Heart left ventricle (tissue), 16 donors: ENCODE measurements around the gene CTPS1. TPM values are rescaled to one million over a fixed set of nuclear protein-coding genes. Genes with fewer than 3 reads are reported as not detected.

Experiments
- ATAC-seq, 4 donors: fragments of 200-7000 bp; cut with Tn5 transposase; one replicate each; pipeline ENCODE4 v1.9.1; 2020 to 2022; ENCODE audit warnings: moderate library complexity in 4 of 4, mild to moderate bottlenecking in 3 of 4, moderate number of reproducible peaks in 1 of 4
- DNase-seq, 5 donors: peaks; one replicate each; pipeline ENCODE4 v3.0.0-alpha.2; 2020
- H3K27ac ChIP-seq, 12 donors: fragments of 200-600 bp; sonication (generic) in 4 of 12; one replicate each; pipeline versions ENCODE4 v1.5.0 to v1.8.0; 2016 to 2022; ENCODE audit warnings: mild to moderate bottlenecking in 2 of 12
- H3K27me3 ChIP-seq, 9 donors: fragments of 200-600 bp; sonication (generic) in 2 of 9; one replicate each; pipeline versions ENCODE4 v1.5.1 to v1.8.0; 2016 to 2022; ENCODE audit warnings: mild to moderate bottlenecking in 3 of 9
- H3K36me3 ChIP-seq, 9 donors: fragments of 200-600 bp; sonication (generic) in 2 of 9; one replicate each; pipeline versions ENCODE4 v1.5.0 to v1.8.0; 2018 to 2022; ENCODE audit warnings: mild to moderate bottlenecking in 2 of 9
- H3K4me1 ChIP-seq, 12 donors: fragments of 200-600 bp; sonication (generic) in 4 of 12; one replicate each; pipeline versions ENCODE4 v1.5.0 to v1.8.0; 2016 to 2022; ENCODE audit warnings: mild to moderate bottlenecking in 3 of 12
- H3K4me3 ChIP-seq, 12 donors: fragments of 200-600 bp; sonication (generic) in 4 of 12; one replicate each; pipeline versions ENCODE4 v1.5.0 to v1.8.0; 2017 to 2022; ENCODE audit warnings: mild to moderate bottlenecking in 9 of 12, moderate library complexity in 4 of 12
- H3K9me3 ChIP-seq, 12 donors: fragments of 200-600 bp; sonication (generic) in 4 of 12; one replicate each; pipeline versions ENCODE4 v1.5.0 to v1.8.0; 2016 to 2022; ENCODE audit warnings: mild to moderate bottlenecking in 1 of 12
- CTCF ChIP-seq, 12 donors: fragments of 200-600 bp; sonication (generic) in 4 of 12; IDR thresholded peaks; one replicate each; pipeline versions ENCODE4 v1.5.0 to v1.8.0; 2018 to 2022; ENCODE audit warnings: antibody characterized with exemption in 12 of 12, mild to moderate bottlenecking in 5 of 12
- POLR2A ChIP-seq, 2 donors: fragments of 450-650 bp; IDR thresholded peaks; one replicate each; pipeline ENCODE4 v1.6.1; 2017; ENCODE audit warnings: antibody characterized with exemption in 2 of 2, mild to moderate bottlenecking in 2 of 2, moderate library complexity in 2 of 2
- WGBS, 4 donors: extraction: QIAGEN DNeasy Blood & Tissue Kit in 2 of 4; methylation state at CpG; one replicate each; pipeline versions ENCODE4 v1.1.5 to v1.1.7; 2013 to 2018; 5-methylcytosine and 5-hydroxymethylcytosine counted together
- intact Hi-C, 10 donors: fragments of 100-400 bp; cut with DNase I; formaldehyde crosslinking; loops; one replicate each; pipeline versions ENCODE4 v1.11.1 to v1.14.2; 2022
- polyA plus RNA-seq, 2 donors: library from polyadenylated mRNA; stranded (reverse); fragments of 200-250 nt; gene quantifications; one replicate each; pipeline ENCODE4 v1.2.3, GENCODE V29; 2013
- total RNA-seq, 9 donors: library from RNA; depleted of rRNA in 2 of 9; stranded (reverse); fragments of >200 nt in 2 of 9; fragmentation: NEBNext Ultra II Directional in 3 of 9; extraction: Animal tissue kit (Norgen Biotek cat#: 25700) in 3 of 9; gene quantifications; one replicate each; pipeline versions ENCODE4 v1.1.0 to v1.2.4, GENCODE V29; 2016 to 2023
- donor health status: ischemic (EF 13 %, LVEDD 7.1; RV severe dilation, severe dysfunction).
- donor health status: healthy with polysubstance abuse.
- donor health status: DM: no; HTN: yes; CAD: no.
- donor health status: DM: no; HTN: no; CAD: no.
- donor health status: ischemic (EF 25% LVEDD 6.9; RV normal size, moderate dysfunction).
- donor health status: ischemic (EF 25% LVEDD 5.7; RV mildly dilated, moderate dysfunction).
- donor health status: healthy.
- donor health status: DM: yes; HTN: yes; CAD: no.
- donor health status: ischemic (EF 35%, LVEDD 5.7; RV mildly dilated, moderate dysfunction).
- donor health status: nonischemic (EF 11% LVEDD 7.7; RV severe dilation, severe dysfunction).
- donor health status: DM: yes; HTN: yes; CAD: no.
- donor health status: PGD.
- donor health status: ischemic (EF 29% LVEDD 5.4; RV normal size, mild dysfunction).
- donor health status: nonischemic (EF 23%, LVEDD 6.1; RV moderate dilation, normal function).

The CTPS1 gene
- total and polyA plus RNA-seq, 11 donors = 3.7 to 22.5 (median 7.4) TPM

GRCh38 chr1:41021526-41022308 lies 42.2 kb downstream of the CTPS1 start, which contains the start of gene SLFNL1:
Gene SLFNL1 (minus strand): TSS chr1:41021725. CDS start chr1:41020660, 1,065 bp downstream.
- H3K27me3 ChIP-seq = no peaks in the 10 kb centered on the region
- H3K4me1 ChIP-seq = peaks cover 0 to 17% (median 12%) of the 10 kb centered on the region in 12 donors
- no peak within 1 kb of the TSS for H3K4me3 ChIP-seq
- WGBS, 4 donors = 41 to 61% (median 53%) methylated on average over 11 to 12 of the region's 12 CpGs
- ATAC-seq (peak; percentile 9 to 77 (median 42)), DNase-seq (peak in 4 of 5 donors; percentile 44 to 59 (median 52))
- TF ChIP-seq CTCF (IDR thresholded peaks at IDR 0.05) (peak in 1 of 12 donors; percentile 19), POLR2A (IDR thresholded peaks at IDR 0.05) (no peak)
- peak within 1 kb of the TSS in 8 of 12 donors; percentile 16 to 56 (median 43) for H3K27ac ChIP-seq
- H3K9me3 ChIP-seq = no peaks in the 10 kb centered on the region
- intact Hi-C loops = loop anchor here in 1 of 10 donors (10.0 kb wide), 1 partner anchor 223 kb away; the partner anchor contains the start of gene SCMH1
- peaks cover 0 to 26% (median 12%) of the 10 kb centered on the region in 9 donors for H3K36me3 ChIP-seq

GRCh38 chr1:41022424-41022823 lies 42.9 kb downstream of the CTPS1 start:
- H3K27ac ChIP-seq = peak overlapping the region in 4 of 12 donors; percentile 39 to 56 (median 48)
- WGBS, 4 donors = 90 to 94% (median 93%) methylated on average over 10 of the region's 10 CpGs
- ATAC-seq = no peak

GRCh38 chr1:41023279-41023990 lies 43.9 kb downstream of the CTPS1 start:
- ATAC-seq = no peak
- no peaks in the 10 kb centered on the region for H3K27me3 ChIP-seq
- no peak for DNase-seq
- WGBS, 4 donors = 93 to 96% (median 94%) methylated on average over 3 to 5 of the region's 5 CpGs
- peaks cover 0 to 42% (median 21%) of the 10 kb centered on the region in 9 donors for H3K36me3 ChIP-seq
- intact Hi-C loops = loop anchor here in 1 of 10 donors (10.0 kb wide), 1 partner anchor 221 kb away; the partner anchor contains the start of gene SCMH1
- no peak overlapping the region for H3K27ac ChIP-seq
- no peaks in the 10 kb centered on the region for H3K9me3 ChIP-seq
- no peak overlapping the region for H3K4me3 ChIP-seq
- peaks cover 0 to 17% (median 12%) of the 10 kb centered on the region in 12 donors for H3K4me1 ChIP-seq
- peak in 2 of 12 donors; percentile 13 to 23 for TF ChIP-seq CTCF (IDR thresholded peaks at IDR 0.05)
- TF ChIP-seq POLR2A (IDR thresholded peaks at IDR 0.05) = no peak

More at GRCh38 chr1:41022424-41022823, 42.9 kb downstream of the CTPS1 start:
- no peaks in the 10 kb centered on the region for H3K9me3 ChIP-seq
- no peaks in the 10 kb centered on the region for H3K27me3 ChIP-seq
- no peak for DNase-seq
- peaks cover 0 to 17% (median 12%) of the 10 kb centered on the region in 12 donors for H3K4me1 ChIP-seq
- no peak for TF ChIP-seq POLR2A (IDR thresholded peaks at IDR 0.05)
- TF ChIP-seq CTCF (IDR thresholded peaks at IDR 0.05) = no peak
- intact Hi-C loops = loop anchor here in 1 of 10 donors (10.0 kb wide), 1 partner anchor 222 kb away; the partner anchor contains the start of gene SCMH1
- no peak overlapping the region for H3K4me3 ChIP-seq
- H3K36me3 ChIP-seq = peaks cover 0 to 32% (median 16%) of the 10 kb centered on the region in 9 donors
